HepG2 (cell line): Measurements from ENCODE around the gene SDC4. TPM values are rescaled to one million over a fixed set of nuclear protein-coding genes. Genes with fewer than 3 reads are reported as not detected.

Experiments
- ARID4A ChIP-seq: sonication (generic); formaldehyde crosslinking; IDR thresholded peaks from 2 replicates; pipeline ENCODE4 v1.5.0; 2020; ENCODE audit warnings: mild to moderate bottlenecking, missing genetic modification reagents, borderline replicate concordance
- LCORL ChIP-seq, 2 experiments: fragments of 450-650 bp in 1 of 2; sonication (generic) in 1 of 2; formaldehyde crosslinking in 1 of 2; IDR thresholded peaks; 2 replicates each; pipeline versions ENCODE4 v1.5.0 to v1.6.1; 2017 to 2020; ENCODE audit warnings: antibody characterized with exemption in 1 of 2, missing genetic modification reagents in 1 of 2
- SOX13 ChIP-seq, 3 experiments: fragments of 450-650 bp in 1 of 3; sonication (generic) in 1 of 3; formaldehyde crosslinking in 1 of 3; IDR thresholded peaks in 2 of 3; conservative IDR thresholded peaks in 1 of 3; 2 replicates each; pipeline versions ENCODE4 v1.5.0 to v1.6.1; 2016 to 2020; ENCODE audit warnings: antibody characterized with exemption in 1 of 3, mild to moderate bottlenecking in 1 of 3, missing compliant biosample characterization in 1 of 3, missing genetic modification reagents in 1 of 3, moderate library complexity in 1 of 3
- THYN1 ChIP-seq: sonication (generic); formaldehyde crosslinking; IDR thresholded peaks from 2 replicates; pipeline ENCODE4 v1.8.1; 2023; ENCODE audit warnings: low read depth, mild to moderate bottlenecking, moderate library complexity, missing genetic modification reagents, borderline replicate concordance
- USF2 ChIP-seq, 2 experiments: sonication (generic) in 1 of 2; formaldehyde crosslinking in 1 of 2; IDR thresholded peaks; 2 replicates each; pipeline versions ENCODE4 v1.5.1 to v1.6.1; 2011 to 2020; ENCODE audit warnings: borderline replicate concordance in 1 of 2, low read depth in 1 of 2, low read length in 1 of 2, mild to moderate bottlenecking in 1 of 2, missing genetic modification reagents in 1 of 2, moderate library complexity in 1 of 2
- ZNF253 ChIP-seq: sonication (generic); formaldehyde crosslinking; IDR thresholded peaks from 2 replicates; pipeline ENCODE4 v1.8.0; 2022; ENCODE audit warnings: mild to moderate bottlenecking, missing genetic modification reagents, borderline replicate concordance
- ZNF574 ChIP-seq: sonication (generic); formaldehyde crosslinking; IDR thresholded peaks from 2 replicates; pipeline ENCODE4 v1.4.0; 2020; ENCODE audit warnings: missing genetic modification reagents
- ZUFSP ChIP-seq: sonication (generic); formaldehyde crosslinking; IDR thresholded peaks from 2 replicates; pipeline ENCODE4 v1.9.0; 2021; ENCODE audit warnings: missing genetic modification reagents, mild to moderate bottlenecking, borderline replicate concordance
- polyA plus RNA-seq, 8 experiments: library from polyadenylated mRNA; depleted of rRNA in 3 of 8; stranded (reverse) in 7 of 8; unstranded in 1 of 8; fragments of >200 nt; fragmentation: Illumina TruSeq in 4 of 8; extraction: Trizol in 4 of 8; gene quantifications; 2 replicates each; pipeline versions ENCODE4 v1.2.1 to v1.2.3, GENCODE V29; 2011 to 2016; ENCODE audit warnings: low read depth in 4 of 8, missing spikeins in 1 of 8, mixed read lengths in 1 of 8; ENCODE audit not compliant: insufficient read depth in 1 of 8
- total RNA-seq, 5 experiments: library from RNA; depleted of rRNA; stranded (reverse); fragments of >200 nt; fragmentation: Illumina TruSeq; extraction: Trizol; gene quantifications; 2 replicates each; pipeline ENCODE4 v1.2.3, GENCODE V29; 2016; ENCODE audit warnings: low read depth in 1 of 5

SDC4 gene
- total and polyA plus RNA-seq, 2 of the 13 experiments (the other 11 are each of a cell fraction or from before 2014, with no cell fraction given): 49.0 to 65.1 TPM

- TF ChIP-seq ZNF574 (CRISPR knock-in tag) (peak; percentile 67; the same call in 1 of the 2 replicates), USF2 (IDR thresholded peaks at IDR 0.05; ENCODE audit: low read depth, low read length) (0 out of 2 replicates have a peak, but pooled peaks have one; percentile 25), USF2 (CRISPR knock-in tag; IDR thresholded peaks at IDR 0.05; ENCODE audit: borderline replicate concordance) (peak; percentile 70; the same call in 1 of the 2 replicates), ZUFSP (CRISPR knock-in tag) (no peak), ZNF253 (CRISPR knock-in tag) (peak; percentile 41; the same call in 1 of the 2 replicates), SOX13 (IDR thresholded peaks at IDR 0.05) (0 out of 2 replicates have a peak, but pooled peaks have one; percentile 20), SOX13 (CRISPR knock-in tag; conservative IDR thresholded peaks at IDR 0.05 in 1 of 2, IDR thresholded peaks at IDR 0.05 in 1 of 2) (peak in 1 of 2 experiments; percentile 69; a peak in 2 of 4 replicates), ARID4A (CRISPR knock-in tag) (peak; percentile 72; the same call in 1 of the 2 replicates), THYN1 (CRISPR knock-in tag) (no peak), LCORL (IDR thresholded peaks at IDR 0.05) (no peak), LCORL (CRISPR knock-in tag; IDR thresholded peaks at IDR 0.05) (no peak; the same call in 1 of the 2 replicates)
Measured at GRCh38 chr20:45341939-45342854, 6.0 kb downstream of the SDC4 start (continued).
